Bronchial epithelial cell (primary cell): ENCODE measurements around the gene FAM81A. TPM values are rescaled to one million over a fixed set of nuclear protein-coding genes. Genes with fewer than 3 reads are reported as not detected.

Source experiments
- DNase-seq: peaks from one replicate; pipeline ENCODE4 v3.0.0-alpha.2; 2010; ENCODE audit warnings: low read depth
- FAIRE-seq: peaks from 2 replicates; lab custom pipeline; 2011; peaks lifted over from hg19 to GRCh38; lab: Jason Lieb, UNC
- H3K27me3 ChIP-seq: 2 replicates; pipeline ENCODE4 v1.5.1; 2011; ENCODE audit warnings: low read length; ENCODE audit not compliant: control insufficient read depth, insufficient read depth
- H3K36me3 ChIP-seq: 2 replicates; pipeline ENCODE4 v1.5.1; 2011; ENCODE audit warnings: low read length; ENCODE audit not compliant: control insufficient read depth, insufficient read depth
- H3K4me3 ChIP-seq: 2 replicates; pipeline ENCODE4 v1.5.1; 2011; ENCODE audit warnings: mild to moderate bottlenecking, low read depth, low read length, control low read depth
- total RNA-seq: library from RNA; depleted of rRNA; stranded (reverse); fragments of >200 nt; gene quantifications from 2 replicates; pipeline ENCODE4 v1.2.1, GENCODE V29; 2014
- TF ChIP-seq, protein P1 (sequence below): IDR thresholded peaks from 2 replicates; pipeline ENCODE4 v1.5.1; 2011; ENCODE audit warnings: mild to moderate bottlenecking, moderate library complexity, low read length, control low read depth, inconsistent platforms; ENCODE audit not compliant: insufficient read depth, severe bottlenecking

The FAM81A gene
- total RNA-seq, 1 donor from 2014 or later = 0.26 TPM

DNA sequence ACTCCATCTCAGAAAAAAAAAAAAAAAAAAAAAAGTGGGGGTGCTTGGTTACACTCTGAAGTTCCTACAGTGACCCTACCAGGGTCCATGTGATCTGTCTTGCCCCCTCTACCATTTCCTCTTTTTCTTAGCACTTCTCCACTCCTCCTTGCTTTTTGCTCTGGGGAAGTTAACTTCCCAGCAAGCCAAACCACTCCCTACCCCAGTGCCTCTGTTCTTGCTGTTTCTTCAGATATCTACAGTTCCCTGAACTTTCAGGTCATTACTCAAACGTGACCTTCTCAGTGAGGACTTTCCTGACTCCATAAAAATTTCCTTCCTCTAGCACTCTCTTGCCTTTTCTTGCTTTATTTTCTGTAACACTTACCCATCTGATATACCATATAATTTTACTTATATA, 112.5 kb downstream of the FAM81A start:
- H3K36me3 ChIP-seq = no peaks in the 10 kb centered on the region
- FAIRE-seq (no peak), DNase-seq (no peak)
- H3K27me3 ChIP-seq = no peaks in the 10 kb centered on the region
- TF ChIP-seq, protein P1, sequence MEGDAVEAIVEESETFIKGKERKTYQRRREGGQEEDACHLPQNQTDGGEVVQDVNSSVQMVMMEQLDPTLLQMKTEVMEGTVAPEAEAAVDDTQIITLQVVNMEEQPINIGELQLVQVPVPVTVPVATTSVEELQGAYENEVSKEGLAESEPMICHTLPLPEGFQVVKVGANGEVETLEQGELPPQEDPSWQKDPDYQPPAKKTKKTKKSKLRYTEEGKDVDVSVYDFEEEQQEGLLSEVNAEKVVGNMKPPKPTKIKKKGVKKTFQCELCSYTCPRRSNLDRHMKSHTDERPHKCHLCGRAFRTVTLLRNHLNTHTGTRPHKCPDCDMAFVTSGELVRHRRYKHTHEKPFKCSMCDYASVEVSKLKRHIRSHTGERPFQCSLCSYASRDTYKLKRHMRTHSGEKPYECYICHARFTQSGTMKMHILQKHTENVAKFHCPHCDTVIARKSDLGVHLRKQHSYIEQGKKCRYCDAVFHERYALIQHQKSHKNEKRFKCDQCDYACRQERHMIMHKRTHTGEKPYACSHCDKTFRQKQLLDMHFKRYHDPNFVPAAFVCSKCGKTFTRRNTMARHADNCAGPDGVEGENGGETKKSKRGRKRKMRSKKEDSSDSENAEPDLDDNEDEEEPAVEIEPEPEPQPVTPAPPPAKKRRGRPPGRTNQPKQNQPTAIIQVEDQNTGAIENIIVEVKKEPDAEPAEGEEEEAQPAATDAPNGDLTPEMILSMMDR = no peak
- H3K4me3 ChIP-seq = no peak overlapping the region

DNA sequence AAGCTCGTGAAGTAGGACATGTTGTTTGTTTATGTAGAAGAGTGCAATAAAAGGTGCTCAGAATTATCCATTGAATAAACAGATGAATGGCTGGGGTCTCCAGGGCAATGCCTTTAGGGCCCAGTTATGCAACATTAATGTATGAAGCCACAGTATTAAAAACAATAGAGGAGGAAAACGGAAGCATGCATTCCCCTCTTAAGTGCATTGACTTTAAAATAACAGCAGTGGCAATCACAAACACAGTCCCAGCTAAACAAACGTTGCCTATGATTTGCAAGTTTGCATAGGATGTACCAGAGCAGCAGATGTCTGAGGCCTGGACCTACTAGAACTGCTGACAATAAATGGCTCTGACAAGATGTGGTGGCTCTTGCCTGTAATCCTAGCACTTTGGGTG, 113.0 kb downstream of the FAM81A start:
- H3K4me3 ChIP-seq = no peak overlapping the region
- H3K36me3 ChIP-seq = no peaks in the 10 kb centered on the region
- TF ChIP-seq, protein P1 = no peak
- H3K27me3 ChIP-seq = no peaks in the 10 kb centered on the region
- no peak for DNase-seq
- FAIRE-seq = no peak

DNA sequence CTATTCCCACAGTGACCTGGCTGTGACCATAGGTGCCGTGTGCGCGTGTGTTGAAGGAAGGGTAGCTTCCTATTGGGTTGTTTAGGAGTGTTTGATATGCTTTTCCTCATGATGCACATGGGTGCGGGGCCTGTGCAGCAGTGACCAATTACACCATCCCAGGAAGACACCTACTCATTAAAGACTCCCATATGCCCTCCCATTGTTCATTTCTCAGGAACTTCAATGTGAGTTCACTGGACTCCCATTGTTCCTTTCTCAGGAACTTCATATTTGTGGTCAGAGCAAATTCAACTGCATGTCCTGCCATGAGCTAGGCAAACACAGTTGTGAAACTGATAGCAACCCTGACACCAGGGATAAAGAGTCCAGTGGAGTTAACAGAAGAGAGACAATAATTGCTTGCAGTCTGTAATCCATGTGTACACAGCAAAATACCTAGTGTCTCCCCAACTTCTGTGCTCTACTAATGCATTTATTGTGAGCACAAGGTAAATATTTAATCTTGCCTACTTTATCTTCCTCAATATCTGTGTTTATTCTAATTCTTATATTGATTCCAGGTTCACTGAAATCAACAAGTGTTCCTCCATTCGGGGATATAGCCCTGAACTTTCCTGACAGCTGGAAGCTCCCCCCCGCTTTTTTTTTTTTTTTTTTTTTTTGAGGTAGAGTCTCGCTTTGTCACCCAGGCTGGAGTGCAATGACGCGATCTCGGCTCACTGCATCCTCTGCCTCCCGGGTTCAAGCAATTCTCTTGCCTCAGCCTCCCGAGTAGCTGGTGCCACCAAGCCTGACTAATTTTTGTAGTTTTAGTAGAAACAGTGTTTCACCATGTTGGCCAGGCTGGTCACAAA, 116.1 kb downstream of the FAM81A start:
- no peaks in the 10 kb centered on the region for H3K36me3 ChIP-seq
- H3K27me3 ChIP-seq = no peaks in the 10 kb centered on the region
- FAIRE-seq = peak; percentile 98
- no peak overlapping the region for H3K4me3 ChIP-seq
- DNase-seq = peak; percentile 99
- TF ChIP-seq, protein P1 = no peak

DNA sequence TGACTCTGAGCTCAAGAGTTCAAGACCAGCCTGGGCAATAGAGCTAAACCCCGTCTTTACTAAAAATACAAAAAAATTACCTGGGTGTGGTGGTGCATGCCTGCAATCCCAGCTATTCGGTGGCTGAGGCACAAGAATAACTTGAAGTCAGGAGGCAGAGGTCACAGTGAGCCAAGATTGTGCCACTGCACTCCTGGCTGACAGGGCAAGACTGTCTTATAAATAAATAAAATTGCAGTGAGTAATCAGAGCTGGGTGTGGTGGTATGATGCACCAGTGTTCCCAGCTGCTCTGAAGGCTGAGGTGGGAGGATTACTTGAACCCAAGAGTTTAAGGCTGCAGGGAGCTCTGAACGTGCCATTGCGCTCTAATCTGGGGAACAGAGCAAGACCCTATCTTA, 117.7 kb downstream of the FAM81A start:
- no peak overlapping the region for H3K4me3 ChIP-seq
- no peak for FAIRE-seq

DNA sequence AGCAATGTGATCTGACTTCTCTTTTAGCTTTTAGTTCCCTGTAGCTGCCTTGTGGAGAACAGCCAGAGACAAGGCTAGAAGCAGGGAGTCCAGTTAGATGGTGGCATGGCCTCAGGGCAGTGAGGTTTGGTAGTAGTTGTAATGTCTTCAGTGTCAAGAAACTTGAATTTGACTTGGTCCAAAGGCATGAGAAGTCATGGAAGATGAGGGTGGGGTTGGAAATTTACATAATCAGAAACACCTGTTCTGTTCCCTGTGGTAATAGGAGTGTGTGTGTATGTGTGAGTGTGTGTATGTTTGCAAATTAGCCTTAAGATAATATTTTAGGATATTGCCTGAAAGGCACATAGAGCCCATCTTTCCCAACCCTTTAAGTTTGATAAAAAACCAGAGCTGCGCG, 118.4 kb downstream of the FAM81A start:
- Histone ChIP-seq H3K27me3 (no peaks in the 10 kb centered on the region), H3K4me3 (no peak overlapping the region), H3K36me3 (no peaks in the 10 kb centered on the region)
- peak; percentile 26 for DNase-seq
- FAIRE-seq = no peak
- TF ChIP-seq, protein P1 = no peak

More for the DNA sequence above, 117.7 kb downstream of the FAM81A start:
- Histone ChIP-seq H3K27me3 (no peaks in the 10 kb centered on the region), H3K36me3 (no peaks in the 10 kb centered on the region)
- TF ChIP-seq, protein P1 = no peak
- peak; percentile 85 for DNase-seq
